LNCAP (cell line): Measurements from ENCODE around the gene PDE11A.
A peak's percentile ranks its signal among the peaks of the same experiment; 100 is the strongest.

Experiments used
- TF ChIP-seq, protein P1 (sequence below): fragments of 450-650 bp; IDR thresholded peaks from 2 replicates; pipeline ENCODE4 v1.5.1; 2017; ENCODE audit warnings: mild to moderate bottlenecking

Gene PDE11A

DNA sequence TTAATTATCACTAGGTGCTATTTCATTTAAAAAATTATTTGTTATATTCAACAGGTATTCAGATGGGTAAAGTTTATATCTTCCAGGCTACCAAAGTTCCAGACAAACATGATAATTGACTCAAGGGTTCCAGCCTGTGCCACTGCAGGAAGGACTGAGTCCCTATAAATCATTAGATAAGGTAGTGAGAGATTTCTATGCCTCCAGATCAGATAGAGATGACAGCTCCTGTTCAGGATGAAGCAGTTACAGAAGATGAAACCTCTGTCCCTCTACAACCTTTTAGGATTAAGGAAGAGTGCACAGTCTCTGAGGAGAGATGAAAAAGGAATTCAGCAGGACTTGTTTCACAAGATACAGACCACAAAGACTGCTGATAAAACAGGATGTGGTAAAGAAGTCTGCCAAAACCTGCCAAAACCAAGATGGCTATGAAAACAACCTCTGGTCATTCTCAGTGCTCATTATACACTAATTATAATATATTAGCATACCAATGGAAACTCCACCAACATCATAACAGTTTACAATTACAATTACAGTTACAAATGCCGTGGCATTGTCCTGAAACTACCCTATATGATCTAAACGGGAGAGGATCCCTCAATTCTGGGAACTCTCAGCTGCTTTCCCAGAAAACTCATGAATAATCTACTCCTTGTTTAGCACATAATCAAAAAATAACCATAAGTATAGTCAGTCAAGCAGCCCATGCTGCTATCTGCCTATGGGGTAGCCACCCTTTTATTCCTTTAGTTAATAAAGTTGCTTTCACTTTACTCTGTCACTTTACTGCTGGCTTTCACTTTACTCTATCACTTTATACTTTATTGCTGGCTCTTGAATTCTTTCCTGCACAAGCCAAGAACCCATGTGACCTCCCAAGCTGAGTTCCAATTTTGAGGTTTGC is 288.5 kb downstream of the PDE11A start:
- TF ChIP-seq, protein P1, sequence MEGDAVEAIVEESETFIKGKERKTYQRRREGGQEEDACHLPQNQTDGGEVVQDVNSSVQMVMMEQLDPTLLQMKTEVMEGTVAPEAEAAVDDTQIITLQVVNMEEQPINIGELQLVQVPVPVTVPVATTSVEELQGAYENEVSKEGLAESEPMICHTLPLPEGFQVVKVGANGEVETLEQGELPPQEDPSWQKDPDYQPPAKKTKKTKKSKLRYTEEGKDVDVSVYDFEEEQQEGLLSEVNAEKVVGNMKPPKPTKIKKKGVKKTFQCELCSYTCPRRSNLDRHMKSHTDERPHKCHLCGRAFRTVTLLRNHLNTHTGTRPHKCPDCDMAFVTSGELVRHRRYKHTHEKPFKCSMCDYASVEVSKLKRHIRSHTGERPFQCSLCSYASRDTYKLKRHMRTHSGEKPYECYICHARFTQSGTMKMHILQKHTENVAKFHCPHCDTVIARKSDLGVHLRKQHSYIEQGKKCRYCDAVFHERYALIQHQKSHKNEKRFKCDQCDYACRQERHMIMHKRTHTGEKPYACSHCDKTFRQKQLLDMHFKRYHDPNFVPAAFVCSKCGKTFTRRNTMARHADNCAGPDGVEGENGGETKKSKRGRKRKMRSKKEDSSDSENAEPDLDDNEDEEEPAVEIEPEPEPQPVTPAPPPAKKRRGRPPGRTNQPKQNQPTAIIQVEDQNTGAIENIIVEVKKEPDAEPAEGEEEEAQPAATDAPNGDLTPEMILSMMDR, result no peak

DNA sequence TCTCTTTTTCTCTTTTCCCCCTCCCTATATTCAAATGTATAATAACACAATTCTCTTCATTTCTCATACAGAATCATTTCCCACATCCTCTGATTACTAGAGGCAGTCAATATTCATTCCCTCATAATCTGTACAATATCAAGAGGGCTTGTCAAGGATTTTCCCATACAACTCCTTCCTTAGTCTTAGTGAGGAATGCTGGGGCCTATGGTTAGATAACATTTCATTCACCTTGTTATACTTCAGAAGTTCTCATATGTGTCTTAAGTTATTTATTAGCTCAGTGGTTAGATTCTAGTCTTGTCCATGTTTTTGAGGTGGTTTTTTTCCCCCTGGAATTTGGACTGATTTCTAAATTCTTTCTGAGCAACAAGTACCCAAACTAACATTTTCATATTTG is 289.5 kb downstream of the PDE11A start:
- TF ChIP-seq, protein P1, result no peak

DNA sequence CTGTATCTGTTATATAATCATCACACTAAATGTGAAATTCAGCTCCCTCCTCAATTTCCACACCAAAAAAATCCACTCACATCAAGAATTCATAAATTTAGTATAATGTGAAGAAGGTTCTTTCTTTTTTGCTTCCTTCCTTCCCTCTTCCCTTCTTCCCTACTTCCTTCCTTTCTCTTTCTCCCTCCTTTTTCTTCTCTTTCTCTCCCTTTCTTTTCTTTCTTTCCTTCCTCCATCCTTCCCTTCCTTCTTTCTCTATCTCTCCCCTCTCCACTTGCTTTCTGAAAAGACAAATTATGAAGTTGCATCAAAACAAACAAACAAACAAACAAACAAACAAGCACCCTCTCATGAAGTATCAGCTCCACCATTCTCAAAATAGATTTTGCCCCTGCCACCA is 290.0 kb downstream of the PDE11A start:
- TF ChIP-seq, protein P1, result no peak

DNA sequence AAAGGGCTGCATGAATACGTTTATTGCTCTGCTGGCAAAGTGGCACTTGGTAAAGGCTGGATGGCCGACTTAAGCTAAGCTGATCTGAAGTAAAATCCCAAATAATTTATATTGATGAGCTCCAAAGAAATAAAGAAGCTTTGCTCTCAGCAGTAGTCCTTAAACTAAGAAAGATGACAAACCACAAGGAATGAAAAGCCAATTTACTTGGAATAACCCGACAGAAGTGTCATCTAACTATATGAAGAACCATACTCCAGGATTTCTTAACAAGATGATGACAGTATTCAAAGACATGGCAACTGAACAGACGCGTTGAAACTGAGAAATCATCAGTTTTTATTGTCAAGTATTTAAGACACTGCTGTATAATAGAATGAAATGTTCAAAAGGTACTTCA is 294.1 kb downstream of the PDE11A start:
- TF ChIP-seq, protein P1, result no peak

DNA sequence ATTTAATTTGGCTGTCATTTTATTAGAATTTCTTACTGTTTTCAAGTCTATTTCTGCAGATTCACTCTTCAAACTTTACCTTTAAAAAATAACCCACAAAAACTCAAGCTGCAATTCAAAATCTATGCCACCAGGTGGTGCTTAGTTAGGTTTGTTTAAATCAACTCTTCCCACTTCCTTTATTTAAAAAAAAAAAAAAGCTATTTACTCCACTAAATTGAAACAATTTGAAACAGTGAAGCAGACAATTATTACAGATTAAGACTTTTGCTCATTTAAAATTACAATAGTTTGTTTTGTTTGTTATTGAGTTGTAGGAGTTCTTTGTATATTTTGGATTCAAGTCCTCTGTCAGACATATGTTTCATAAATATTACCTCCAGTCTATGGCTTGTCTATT is 300.0 kb downstream of the PDE11A start:
- TF ChIP-seq, protein P1, result peak; percentile 63

DNA sequence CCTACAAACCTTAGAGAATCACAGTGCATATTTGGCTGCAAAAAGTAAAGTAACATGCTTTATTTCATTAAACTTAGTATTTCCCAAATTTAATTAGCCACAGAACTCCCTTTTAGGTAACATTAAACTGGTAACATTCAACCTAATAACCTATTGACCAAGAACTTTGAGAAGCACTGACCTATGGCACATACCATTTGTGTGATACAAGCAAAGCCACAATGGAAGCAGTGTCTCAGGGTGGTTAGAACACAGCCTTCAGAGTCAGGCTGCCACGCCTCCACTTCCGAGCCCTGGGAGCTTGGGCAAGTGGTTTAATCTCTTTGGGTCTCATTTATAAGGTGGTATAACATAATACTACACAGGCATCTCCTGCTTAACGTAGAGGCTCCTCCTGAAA is 301.4 kb downstream of the PDE11A start:
- TF ChIP-seq, protein P1, result no peak

DNA sequence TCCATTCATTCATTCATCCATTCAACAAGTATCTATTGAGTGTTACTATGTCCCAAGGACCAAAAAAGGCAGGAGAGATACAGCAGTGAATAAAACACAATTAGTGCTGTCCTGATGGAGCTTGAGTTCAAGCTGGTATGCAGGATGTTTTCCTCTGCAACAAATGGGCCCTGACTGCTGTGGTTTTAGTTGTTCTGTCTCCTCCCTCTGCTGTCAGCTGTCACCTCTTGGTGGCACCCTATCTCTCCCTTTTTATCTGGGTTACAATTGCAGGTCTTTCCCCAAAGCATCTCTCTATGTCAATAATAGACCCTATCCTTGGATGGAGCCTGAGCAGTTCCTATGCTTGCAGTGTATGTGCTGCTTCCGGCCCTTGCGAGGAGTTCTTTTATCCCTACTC is 304.8 kb downstream of the PDE11A start:
- TF ChIP-seq, protein P1, result no peak
